DND-41 (cell line): ENCODE data around the gene CNR1.

Experiments
- EZH2 ChIP-seq: IDR thresholded peaks from 3 replicates; pipeline ENCODE4 v1.6.1; 2012; ENCODE audit warnings: borderline replicate concordance, low read depth, mild to moderate bottlenecking, moderate library complexity, low read length, inconsistent platforms; ENCODE audit not compliant: severe bottlenecking
- TF ChIP-seq, protein P1 (sequence below): IDR thresholded peaks from 2 replicates; pipeline ENCODE4 v1.5.1; 2012; ENCODE audit warnings: borderline replicate concordance, low read length, moderate library complexity, mild to moderate bottlenecking; ENCODE audit not compliant: poor library complexity, severe bottlenecking; ENCODE audit errors: extremely low read depth

- no peak for TF ChIP-seq EZH2
- TF ChIP-seq, protein P1, sequence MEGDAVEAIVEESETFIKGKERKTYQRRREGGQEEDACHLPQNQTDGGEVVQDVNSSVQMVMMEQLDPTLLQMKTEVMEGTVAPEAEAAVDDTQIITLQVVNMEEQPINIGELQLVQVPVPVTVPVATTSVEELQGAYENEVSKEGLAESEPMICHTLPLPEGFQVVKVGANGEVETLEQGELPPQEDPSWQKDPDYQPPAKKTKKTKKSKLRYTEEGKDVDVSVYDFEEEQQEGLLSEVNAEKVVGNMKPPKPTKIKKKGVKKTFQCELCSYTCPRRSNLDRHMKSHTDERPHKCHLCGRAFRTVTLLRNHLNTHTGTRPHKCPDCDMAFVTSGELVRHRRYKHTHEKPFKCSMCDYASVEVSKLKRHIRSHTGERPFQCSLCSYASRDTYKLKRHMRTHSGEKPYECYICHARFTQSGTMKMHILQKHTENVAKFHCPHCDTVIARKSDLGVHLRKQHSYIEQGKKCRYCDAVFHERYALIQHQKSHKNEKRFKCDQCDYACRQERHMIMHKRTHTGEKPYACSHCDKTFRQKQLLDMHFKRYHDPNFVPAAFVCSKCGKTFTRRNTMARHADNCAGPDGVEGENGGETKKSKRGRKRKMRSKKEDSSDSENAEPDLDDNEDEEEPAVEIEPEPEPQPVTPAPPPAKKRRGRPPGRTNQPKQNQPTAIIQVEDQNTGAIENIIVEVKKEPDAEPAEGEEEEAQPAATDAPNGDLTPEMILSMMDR = no peak
Observed at GRCh38 chr6:88142297-88142668, 23.9 kb downstream of the CNR1 start.
